GM23338 (cell line): ENCODE results near the gene NDE1. TPM values are rescaled to one million over a fixed set of nuclear protein-coding genes. Genes with fewer than 3 reads are reported as not detected.

Experiments used
- ATAC-seq: fragments of 200-7000 bp; cut with Tn5 transposase; 3 replicates; pipeline ENCODE4 v1.9.1; 2020
- DNase-seq: peaks from one replicate; pipeline ENCODE4 v3.0.0-alpha.2; 2015; ENCODE audit warnings: low spot score
- H2AFZ ChIP-seq: fragments of 200-600 bp; sonication (generic); 2 replicates; pipeline ENCODE4 v1.8.0; 2016; ENCODE audit warnings: antibody characterized with exemption, mild to moderate bottlenecking, moderate library complexity
- H3F3A ChIP-seq: fragments of 200-600 bp; sonication (generic); replicated peaks from 2 replicates; pipeline ENCODE4 v1.8.0; 2017; ENCODE audit warnings: antibody characterized with exemption, mixed run types, low read depth
- H3K27ac ChIP-seq: fragments of 200-600 bp; sonication (generic); 2 replicates; pipeline ENCODE4 v1.6.1; 2016; ENCODE audit warnings: low read depth
- H3K27me3 ChIP-seq: fragments of 200-600 bp; sonication (generic); 2 replicates; pipeline ENCODE4 v1.8.0; 2016; ENCODE audit warnings: mild to moderate bottlenecking, mixed run types, moderate library complexity; ENCODE audit not compliant: insufficient read depth
- H3K36me3 ChIP-seq: fragments of 200-600 bp; sonication (generic); 2 replicates; pipeline ENCODE4 v1.8.0; 2016; ENCODE audit warnings: mild to moderate bottlenecking; ENCODE audit not compliant: insufficient read depth
- H3K4me1 ChIP-seq: fragments of 200-600 bp; sonication (generic); 2 replicates; pipeline ENCODE4 v1.8.0; 2016; ENCODE audit warnings: mild to moderate bottlenecking, moderate library complexity; ENCODE audit not compliant: insufficient read depth
- H3K4me2 ChIP-seq: fragments of 200-600 bp; sonication (generic); 2 replicates; pipeline ENCODE4 v1.7.1; 2017; ENCODE audit warnings: mixed run types
- H3K4me3 ChIP-seq: fragments of 200-600 bp; sonication (generic); 2 replicates; pipeline ENCODE4 v1.6.1; 2016; ENCODE audit warnings: mixed run types
- H3K79me2 ChIP-seq: fragments of 200-600 bp; sonication (generic); replicated peaks from 2 replicates; pipeline ENCODE4 v1.8.0; 2017; ENCODE audit warnings: mild to moderate bottlenecking; ENCODE audit not compliant: insufficient read depth
- H3K9me2 ChIP-seq: fragments of 200-600 bp; sonication (generic); 2 replicates; pipeline ENCODE4 v1.8.0; 2017; ENCODE audit not compliant: insufficient read depth
- H4K20me1 ChIP-seq: fragments of 200-600 bp; sonication (generic); replicated peaks from 2 replicates; pipeline ENCODE4 v1.8.0; 2017; ENCODE audit warnings: mild to moderate bottlenecking; ENCODE audit not compliant: insufficient read depth
- H3K27ac Mint-ChIP-seq: 2 replicates; pipeline ENCODE4 v1.8.0; 2020; ENCODE audit warnings: inconsistent platforms, mild to moderate bottlenecking, moderate library complexity, mixed read lengths
- H3K27me3 Mint-ChIP-seq: 3 replicates; pipeline ENCODE4 v1.8.0; 2022; ENCODE audit warnings: low read depth, mild to moderate bottlenecking, moderate library complexity, mixed read lengths, inconsistent platforms; ENCODE audit not compliant: insufficient read depth, poor library complexity
- H3K36me3 Mint-ChIP-seq: 3 replicates; pipeline ENCODE4 v1.8.0; 2021; ENCODE audit warnings: low read depth, mild to moderate bottlenecking, inconsistent platforms, moderate library complexity, mixed read lengths
- H3K4me1 Mint-ChIP-seq: 3 replicates; pipeline ENCODE4 v1.8.0; 2020; ENCODE audit warnings: mild to moderate bottlenecking, inconsistent platforms, mixed read lengths
- H3K4me3 Mint-ChIP-seq: 3 replicates; pipeline ENCODE4 v1.8.0; 2021; ENCODE audit warnings: moderate library complexity, mild to moderate bottlenecking, inconsistent platforms, mixed read lengths
- H3K9me3 Mint-ChIP-seq: 3 replicates; pipeline ENCODE4 v1.8.0; 2020; ENCODE audit warnings: moderate library complexity, mild to moderate bottlenecking, inconsistent platforms, mixed read lengths
- CREB1 ChIP-seq: fragments of 250-450 bp; sonication (Bioruptor Pico); IDR thresholded peaks from 2 replicates; pipeline ENCODE4 v1.5.0; 2020; ENCODE audit warnings: low read depth, mild to moderate bottlenecking, moderate library complexity
- CTCF ChIP-seq, 2 experiments: fragments of 200-600 bp in 1 of 2; sonication (generic) in 1 of 2; conservative IDR thresholded peaks; 2 replicates each; pipeline versions ENCODE4 v1.5.1 to v1.6.1; 2016 to 2017; ENCODE audit warnings: antibody characterized with exemption in 2 of 2, low read depth in 2 of 2, mild to moderate bottlenecking in 2 of 2, moderate library complexity in 1 of 2
- ETS1 ChIP-seq: IDR thresholded peaks from 2 replicates; pipeline ENCODE4 v1.6.1; 2016; ENCODE audit warnings: antibody characterized with exemption
- EZH2 ChIP-seq: fragments of 200-600 bp; sonication (generic); IDR thresholded peaks from one replicate; pipeline ENCODE4 v1.8.0; 2017; ENCODE audit warnings: antibody characterized with exemption, mild to moderate bottlenecking, low read depth; ENCODE audit not compliant: unreplicated experiment
- EZH2phosphoT487 ChIP-seq: fragments of 200-600 bp; sonication (generic); IDR thresholded peaks from one replicate; pipeline ENCODE4 v1.8.1; 2018; ENCODE audit warnings: antibody characterized with exemption; ENCODE audit not compliant: unreplicated experiment
- JUNB ChIP-seq: IDR thresholded peaks from one replicate; pipeline ENCODE4 v1.6.1; 2016; ENCODE audit warnings: antibody characterized with exemption; ENCODE audit not compliant: unreplicated experiment
- NANOG ChIP-seq: IDR thresholded peaks from 2 replicates; pipeline ENCODE4 v1.6.1; 2016; ENCODE audit warnings: antibody characterized with exemption, borderline replicate concordance
- POLR2AphosphoS5 ChIP-seq: IDR thresholded peaks from 2 replicates; pipeline ENCODE4 v1.6.1; 2016; ENCODE audit warnings: antibody characterized with exemption, low read depth
- REST ChIP-seq: IDR thresholded peaks from one replicate; pipeline ENCODE4 v1.6.1; 2018; ENCODE audit warnings: antibody characterized with exemption; ENCODE audit not compliant: unreplicated experiment
- STAT1 ChIP-seq: IDR thresholded peaks from one replicate; pipeline ENCODE4 v1.6.1; 2016; ENCODE audit warnings: antibody characterized with exemption; ENCODE audit not compliant: unreplicated experiment
- ZNF114 ChIP-seq: fragments of 250-450 bp; sonication (Bioruptor Pico); IDR thresholded peaks from 2 replicates; pipeline ENCODE4 v1.5.0; 2020; ENCODE audit warnings: mild to moderate bottlenecking, moderate library complexity
- ZNF331 ChIP-seq: fragments of 250-450 bp; sonication (Bioruptor Pico); IDR thresholded peaks from 2 replicates; pipeline ENCODE4 v1.5.0; 2020; ENCODE audit warnings: low read depth, mild to moderate bottlenecking, moderate library complexity
- ZNF462 ChIP-seq: fragments of 250-450 bp; sonication (Bioruptor Pico); IDR thresholded peaks from 2 replicates; pipeline ENCODE4 v1.5.0; 2020; ENCODE audit warnings: mild to moderate bottlenecking, moderate library complexity
- polyA plus RNA-seq: library from polyadenylated mRNA; unstranded; fragments of >200 nt; fragmentation: Nextera tagmentation; extraction: Ambion mirVana; gene quantifications from 2 replicates; pipeline ENCODE4 v1.2.1, GENCODE V29; 2016
- total RNA-seq: library from RNA; depleted of rRNA; stranded (reverse); fragments of >200 nt; shearing (Covaris generic); gene quantifications from 2 replicates; pipeline ENCODE4 v1.2.3, GENCODE V29; 2014

NDE1 gene
- total and polyA plus RNA-seq, 2 experiments from 2014 or later, result 13.0 to 22.9 TPM

GRCh38 chr16:15775663-15776304 lies 125.7 kb downstream of the NDE1 start:
- H3K36me3 Mint-ChIP-seq, result no peaks in the 10 kb centered on the region
- no peak overlapping the region for H3K4me2 ChIP-seq
- no peak overlapping the region for H3K27ac ChIP-seq
- TF ChIP-seq REST (no peak), CREB1 (CRISPR knock-in tag) (no peak), ZNF331 (CRISPR knock-in tag) (no peak), ZNF114 (no peak), ZNF462 (CRISPR knock-in tag) (no peak), ETS1 (no peak), POLR2AphosphoS5 (no peak), CTCF (conservative IDR thresholded peaks at IDR 0.05; ENCODE audit: low read depth in 2 of 2) (no peak), EZH2phosphoT487 (no peak), EZH2 (no peak), JUNB (no peak), NANOG (no peak), STAT1 (no peak)
- H3F3A ChIP-seq, result no peaks in the 10 kb centered on the region
- H3K9me3 Mint-ChIP-seq, result no peaks in the 10 kb centered on the region
- no peak for ATAC-seq
- H4K20me1 ChIP-seq, result no peaks in the 10 kb centered on the region
- H3K4me3 ChIP-seq, result no peak overlapping the region
- H3K4me3 Mint-ChIP-seq, result no peak overlapping the region
- peaks cover 5% of the 10 kb centered on the region for H3K27me3 Mint-ChIP-seq
- H3K9me2 ChIP-seq, result no peaks in the 10 kb centered on the region
- H2AFZ ChIP-seq, result 0 out of 2 replicates have a peak overlapping the region, but pooled peaks have one; percentile 7
- no peaks in the 10 kb centered on the region for H3K27me3 ChIP-seq
- no peaks in the 10 kb centered on the region for H3K79me2 ChIP-seq
- no peaks in the 10 kb centered on the region for H3K36me3 ChIP-seq
- H3K4me1 Mint-ChIP-seq, result peaks cover 8% of the 10 kb centered on the region
- H3K27ac Mint-ChIP-seq, result no peak overlapping the region
- no peak for DNase-seq
- no peaks in the 10 kb centered on the region for H3K4me1 ChIP-seq
